Esophagus (tissue), 2 donors: ENCODE results near the gene ESR2. TPM values are rescaled to one million over a fixed set of nuclear protein-coding genes. Genes with fewer than 3 reads are reported as not detected.
"Not testable (repeated sequence)": the region's sequence is repeated elsewhere in the genome, so short reads cannot be mapped to it uniquely, and the experiment has no call there.

Source experiments
- H3K27ac ChIP-seq, 2 donors: one replicate each; pipeline ENCODE4 v1.5.1; 2013; ENCODE audit warnings: low read depth in 2 of 2, mild to moderate bottlenecking in 2 of 2, inconsistent platforms in 1 of 2, low read length in 1 of 2, moderate library complexity in 1 of 2
- H3K27me3 ChIP-seq, 2 donors: one replicate each; pipeline ENCODE4 v1.6.1; 2013; ENCODE audit warnings: low read length in 2 of 2, control low read depth in 1 of 2, mild to moderate bottlenecking in 1 of 2; ENCODE audit not compliant: insufficient read depth in 2 of 2, control insufficient read depth in 1 of 2
- H3K36me3 ChIP-seq, 2 donors: one replicate each; pipeline ENCODE4 v1.6.1; 2013; ENCODE audit warnings: low read length in 1 of 2; ENCODE audit not compliant: control insufficient read depth in 2 of 2, insufficient read depth in 2 of 2
- H3K4me1 ChIP-seq, 2 donors: one replicate each; pipeline ENCODE4 v1.6.1; 2013; ENCODE audit warnings: low read length in 1 of 2; ENCODE audit not compliant: control insufficient read depth in 2 of 2, insufficient read depth in 2 of 2
- H3K4me3 ChIP-seq, 2 donors: one replicate each; pipeline ENCODE4 v1.5.1; 2013; ENCODE audit warnings: low read length in 2 of 2, mild to moderate bottlenecking in 2 of 2, low read depth in 1 of 2, moderate library complexity in 1 of 2
- H3K9me3 ChIP-seq, 2 donors: one replicate each; pipeline ENCODE4 v1.6.1; 2013; ENCODE audit warnings: mild to moderate bottlenecking in 2 of 2, low read depth in 1 of 2, low read length in 1 of 2, moderate library complexity in 1 of 2; ENCODE audit not compliant: control insufficient read depth in 2 of 2, insufficient read depth in 1 of 2
- WGBS, 2 donors: extraction: QIAGEN DNeasy Blood & Tissue Kit; methylation state at CpG; one replicate each; pipeline ENCODE4 v1.1.7; 2013; 5-methylcytosine and 5-hydroxymethylcytosine counted together
- polyA plus RNA-seq, 2 donors: library from polyadenylated mRNA; stranded (reverse); fragments of 200-250 nt; gene quantifications; one replicate each; pipeline ENCODE4 v1.2.3, GENCODE V29; 2013
- donor health status: healthy with polysubstance abuse.
- donor health status: Bipolar disorder and iron deficiency.

Gene ESR2
- polyA plus RNA-seq, 2 donors = 0.15 to 0.20 TPM

GRCh38 chr14:64217308-64217707 lies 76.9 kb downstream of the ESR2 start:
- WGBS, 2 donors = 59 to 84% methylated on average over 4 of the region's 4 CpGs
- H3K27me3 ChIP-seq = no peaks in the 10 kb centered on the region
- no peak overlapping the region for H3K4me3 ChIP-seq
- peaks cover 0 to 2% of the 10 kb centered on the region in 2 donors for H3K9me3 ChIP-seq
- H3K36me3 ChIP-seq = peaks cover 30 to 41% of the 10 kb centered on the region in 2 donors
- H3K4me1 ChIP-seq = no peaks in the 10 kb centered on the region
- no peak overlapping the region for H3K27ac ChIP-seq

GRCh38 chr14:64215978-64216377 lies 78.2 kb downstream of the ESR2 start:
- WGBS, 2 donors = 83 to 96% methylated on average over 13 of the region's 13 CpGs
- no peak overlapping the region for H3K27ac ChIP-seq
- H3K4me1 ChIP-seq = no peaks in the 10 kb centered on the region
- no peak overlapping the region for H3K4me3 ChIP-seq
- peaks cover 37 to 41% of the 10 kb centered on the region in 2 donors for H3K36me3 ChIP-seq
- peaks cover 0 to 2% of the 10 kb centered on the region in 2 donors for H3K9me3 ChIP-seq
- no peaks in the 10 kb centered on the region for H3K27me3 ChIP-seq

GRCh38 chr14:64215274-64215673 lies 78.9 kb downstream of the ESR2 start:
- Histone ChIP-seq H3K4me1 (no peaks in the 10 kb centered on the region), H3K4me3 (no peak overlapping the region), H3K36me3 (peaks cover 31 to 36% of the 10 kb centered on the region in 2 donors), H3K9me3 (peaks cover 0 to 2% of the 10 kb centered on the region in 2 donors), H3K27ac (no peak overlapping the region), H3K27me3 (no peaks in the 10 kb centered on the region)
- WGBS, 2 donors = 88 to 98% methylated on average over 10 of the region's 10 CpGs

- peaks cover 38 to 43% of the 10 kb centered on the region in 2 donors for H3K36me3 ChIP-seq
- H3K27ac ChIP-seq = no peak overlapping the region
Measured at GRCh38 chr14:64213853-64214570, 80.2 kb downstream of the ESR2 start.

GRCh38 chr14:64213086-64213485 lies 81.1 kb downstream of the ESR2 start:
- WGBS, 2 donors = 68 to 83% methylated on average over 5 of the region's 5 CpGs
- peaks cover 0 to 2% of the 10 kb centered on the region in 2 donors for H3K9me3 ChIP-seq
- no peaks in the 10 kb centered on the region for H3K27me3 ChIP-seq
- H3K4me1 ChIP-seq = no peaks in the 10 kb centered on the region
- H3K4me3 ChIP-seq = no peak overlapping the region
- peak overlapping the region in 1 of 2 donors; percentile 40 for H3K27ac ChIP-seq
- peaks cover 38 to 48% of the 10 kb centered on the region in 2 donors for H3K36me3 ChIP-seq

More at GRCh38 chr14:64213853-64214570, 80.2 kb downstream of the ESR2 start:
- H3K27me3 ChIP-seq = no peaks in the 10 kb centered on the region
- H3K4me3 ChIP-seq = no peak overlapping the region
- no peaks in the 10 kb centered on the region for H3K4me1 ChIP-seq
- 82 to 88% methylated on average over 15 of the region's 15 CpGs for WGBS, 2 donors
- H3K9me3 ChIP-seq = peaks cover 0 to 2% of the 10 kb centered on the region in 2 donors

GRCh38 chr14:64212666-64213065 lies 81.5 kb downstream of the ESR2 start:
- H3K4me1 ChIP-seq = no peaks in the 10 kb centered on the region

GRCh38 chr14:64210912-64211311 lies 83.3 kb downstream of the ESR2 start:
- H3K36me3 ChIP-seq = peaks cover 24 to 41% of the 10 kb centered on the region in 2 donors
- not testable (repeated sequence) for H3K9me3 ChIP-seq, H3K27me3 ChIP-seq, H3K4me1 ChIP-seq, H3K4me3 ChIP-seq, H3K27ac ChIP-seq
- 89 to 96% methylated on average over 6 of the region's 6 CpGs for WGBS, 2 donors

More at GRCh38 chr14:64212666-64213065, 81.5 kb downstream of the ESR2 start:
- Histone ChIP-seq H3K27me3 (no peaks in the 10 kb centered on the region), H3K9me3 (peaks cover 0 to 2% of the 10 kb centered on the region in 2 donors), H3K27ac (no peak overlapping the region), H3K4me3 (no peak overlapping the region), H3K36me3 (peaks cover 35 to 48% of the 10 kb centered on the region in 2 donors)
- 91 to 93% methylated on average over 8 of the region's 8 CpGs for WGBS, 2 donors

GRCh38 chr14:64210216-64210615 lies 84.0 kb downstream of the ESR2 start:
- H3K4me3 ChIP-seq = no peak overlapping the region
- no peaks in the 10 kb centered on the region for H3K4me1 ChIP-seq
- no peaks in the 10 kb centered on the region for H3K27me3 ChIP-seq
- H3K36me3 ChIP-seq = peaks cover 21 to 34% of the 10 kb centered on the region in 2 donors
- 87 to 88% methylated on average over 12 of the region's 12 CpGs for WGBS, 2 donors
- no peak overlapping the region for H3K27ac ChIP-seq
- H3K9me3 ChIP-seq = peaks cover 0 to under 1% of the 10 kb centered on the region in 2 donors

- 72 to 77% methylated on average over 21 of the region's 21 CpGs for WGBS, 2 donors
- H3K4me1 ChIP-seq = no peaks in the 10 kb centered on the region
- H3K9me3 ChIP-seq = no peaks in the 10 kb centered on the region
- H3K27ac ChIP-seq = no peak overlapping the region
- H3K27me3 ChIP-seq = no peaks in the 10 kb centered on the region
- no peak overlapping the region for H3K4me3 ChIP-seq
- peaks cover 21 to 36% of the 10 kb centered on the region in 2 donors for H3K36me3 ChIP-seq
Measured at GRCh38 chr14:64209444-64210131, 84.6 kb downstream of the ESR2 start.
